NB4 (cell line): Measurements from ENCODE around the gene HDAC4.

Experiments
- CTCF ChIP-seq: IDR thresholded peaks from one replicate; pipeline ENCODE4 v1.5.1; 2012; ENCODE audit warnings: low read depth, low read length
- POLR2A ChIP-seq: IDR thresholded peaks from 2 replicates; pipeline ENCODE4 v1.6.1; 2011; ENCODE audit warnings: mild to moderate bottlenecking; ENCODE audit not compliant: insufficient read length; ENCODE audit errors: extremely low read depth

DNA sequence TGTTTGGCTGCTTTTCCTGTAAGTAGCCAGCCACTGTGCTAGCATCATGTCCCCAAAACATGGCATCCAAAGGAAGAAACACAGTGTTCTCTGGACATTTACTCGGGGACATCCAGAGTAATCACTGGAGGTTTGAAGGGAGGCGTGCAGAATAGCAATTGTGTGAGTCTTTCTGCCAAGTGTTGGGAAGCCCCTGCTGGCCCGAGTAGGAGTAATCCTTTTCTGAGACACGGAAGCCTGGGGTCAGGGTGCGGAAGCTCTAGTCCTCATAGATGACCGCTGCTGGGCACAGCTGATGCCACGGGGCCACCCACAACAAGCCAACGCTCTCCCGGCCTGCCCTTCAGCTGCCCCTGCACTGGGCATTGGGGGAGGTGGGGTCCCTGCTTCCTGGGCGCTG is 24.8 kb upstream of the HDAC4 start:
- no peak for TF ChIP-seq CTCF
- TF ChIP-seq POLR2A = no peak
